ENCODE measurements around the gene EEF2K.
A peak's percentile ranks its signal among the peaks of the same experiment; 100 is the strongest.
"Not testable (repeated sequence)": the region's sequence is repeated elsewhere in the genome, so short reads cannot be mapped to it uniquely, and the experiment has no call there.

Gene EEF2K

DNA sequence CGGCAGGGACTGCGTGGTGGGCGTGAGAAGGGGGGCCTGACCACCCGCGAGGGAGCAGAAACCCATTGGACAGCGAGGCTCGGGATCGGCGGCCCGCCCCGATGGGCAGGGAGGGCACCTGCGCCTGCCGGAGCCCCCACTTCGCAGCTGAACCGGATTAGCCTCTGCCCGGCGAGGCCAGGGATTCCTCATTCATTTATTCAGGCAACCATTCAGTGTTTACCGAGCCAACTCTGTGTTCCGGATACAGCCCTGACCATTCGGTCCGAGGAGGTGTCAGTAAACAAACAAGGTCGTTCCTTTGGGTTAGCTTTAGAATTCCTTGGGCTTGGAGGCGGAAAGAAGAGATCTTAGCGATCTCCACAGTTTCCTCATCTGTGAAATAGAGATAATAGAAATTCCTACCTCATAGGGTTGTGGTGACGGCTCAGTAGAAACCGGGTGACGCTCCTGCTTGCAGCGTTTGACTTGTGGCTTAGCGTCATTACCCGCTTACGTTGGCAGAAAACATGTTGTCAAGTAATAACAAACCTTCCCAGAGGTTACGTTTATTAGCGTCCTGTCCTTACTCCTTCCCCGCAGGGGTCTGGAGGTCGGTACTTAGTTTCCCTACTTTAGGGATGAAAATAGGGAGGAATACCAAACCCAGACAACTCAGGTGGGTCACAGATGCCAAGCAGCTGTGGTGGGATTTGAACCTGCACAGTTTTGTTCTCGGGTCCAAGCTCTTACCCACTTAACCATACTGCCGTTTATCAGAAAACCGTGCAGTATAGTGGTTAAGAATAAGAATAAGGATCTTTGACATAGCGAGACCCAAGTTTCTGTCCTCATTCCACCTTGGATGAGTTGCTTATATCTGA is 92.0 kb downstream of the EEF2K start:
- DNase-seq: peak; percentile 91

DNA sequence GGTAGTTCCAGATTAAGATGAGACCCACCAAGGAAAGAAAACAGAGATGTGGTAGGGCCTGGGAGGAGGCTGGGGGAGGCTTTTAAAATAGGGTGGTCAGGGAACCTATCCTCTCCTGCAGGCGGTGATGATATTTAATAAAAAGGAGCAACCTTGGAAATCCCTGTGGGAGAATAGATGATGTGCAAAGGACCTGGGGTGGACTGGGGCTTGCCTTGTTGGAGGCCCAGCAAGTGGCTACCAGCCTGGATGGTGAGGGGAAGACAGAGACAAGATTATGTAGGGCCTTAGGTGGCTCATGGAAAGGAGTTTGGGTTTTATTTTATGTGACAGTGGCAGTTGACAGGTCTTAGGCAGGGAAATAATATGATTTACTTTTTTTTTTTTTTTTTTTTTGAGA is 93.0 kb downstream of the EEF2K start:
- DNase-seq: no peak

DNA sequence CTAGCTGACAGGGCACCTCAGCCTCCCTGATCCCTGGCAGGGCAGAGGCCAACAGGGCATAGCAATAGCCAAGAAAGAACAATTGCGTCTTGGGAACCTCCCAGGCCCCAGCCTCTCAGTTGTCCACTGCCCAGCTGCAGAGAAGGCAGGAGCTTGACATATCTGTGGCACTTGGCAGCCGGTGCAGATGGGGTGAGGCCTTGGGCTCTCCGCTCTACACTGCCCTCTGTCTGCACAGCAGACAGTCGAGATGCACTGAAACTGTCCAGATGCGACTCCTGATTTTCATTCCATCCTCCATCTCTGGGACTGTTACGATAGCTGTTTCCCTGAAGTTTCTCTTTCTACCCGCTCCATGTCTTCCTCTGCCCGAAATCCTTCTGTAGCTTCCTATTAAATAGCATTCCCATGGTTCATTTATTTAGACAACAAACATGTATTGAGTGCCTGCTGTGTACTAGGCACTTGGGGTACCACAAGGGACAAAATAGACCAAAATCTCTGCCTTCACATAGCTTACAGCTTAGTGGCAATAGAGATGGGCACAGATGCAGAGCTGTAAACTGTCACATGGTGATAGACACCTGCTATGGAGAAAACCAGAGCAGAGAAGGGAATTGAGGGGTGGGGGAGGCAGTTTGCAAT is 94.5 kb downstream of the EEF2K start:
- DNase-seq: peak; percentile 32

DNA sequence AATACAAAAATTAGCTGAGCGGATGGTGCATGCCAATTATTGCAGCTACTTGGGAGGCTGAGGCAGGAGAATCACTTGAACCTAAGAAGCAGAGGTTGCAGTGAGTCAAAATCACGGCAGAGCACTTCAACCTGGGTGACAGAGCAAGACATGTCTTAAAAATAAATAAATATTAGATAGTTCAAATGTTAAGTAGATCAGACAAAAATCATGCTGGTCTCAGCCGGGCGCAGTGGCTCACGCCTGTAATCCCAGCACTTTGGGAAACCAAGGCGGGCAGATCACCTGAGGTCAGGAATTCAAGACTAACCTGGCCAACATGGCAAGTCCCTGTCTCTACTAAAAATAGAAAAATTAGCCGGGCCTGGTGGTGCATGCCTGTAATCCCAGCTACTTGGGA is 95.3 kb downstream of the EEF2K start:
- DNase-seq: not testable (repeated sequence)

DNA sequence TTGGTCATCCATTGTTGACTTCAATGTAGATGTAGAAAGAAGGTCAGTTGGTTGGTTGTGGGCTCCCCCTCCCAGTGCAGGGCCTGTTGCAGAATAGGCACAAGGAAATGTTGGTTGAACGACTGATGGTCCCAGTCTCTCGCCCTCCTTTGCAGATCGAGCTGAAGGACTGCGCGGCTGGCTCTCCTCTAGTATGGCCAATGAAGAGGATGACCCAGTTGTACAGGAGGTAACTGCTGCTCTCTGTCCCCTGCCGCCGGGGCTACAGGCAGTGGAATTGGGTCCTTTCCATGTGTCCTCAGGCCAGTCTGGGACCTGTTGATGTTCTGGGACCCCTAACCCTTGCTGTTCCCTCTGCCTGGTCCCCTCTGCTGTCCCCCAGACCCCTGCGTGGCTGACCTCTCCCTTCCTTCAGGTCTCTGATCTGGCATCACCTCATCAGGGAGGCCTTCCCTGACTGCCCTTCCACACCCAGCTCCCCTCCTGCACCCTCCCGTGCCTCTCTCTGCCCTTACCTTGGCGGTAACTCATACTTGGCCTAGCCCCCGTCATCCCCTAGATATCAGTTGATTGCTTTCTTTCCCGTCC is 96.8 kb downstream of the EEF2K start:
- no peak for DNase-seq

DNA sequence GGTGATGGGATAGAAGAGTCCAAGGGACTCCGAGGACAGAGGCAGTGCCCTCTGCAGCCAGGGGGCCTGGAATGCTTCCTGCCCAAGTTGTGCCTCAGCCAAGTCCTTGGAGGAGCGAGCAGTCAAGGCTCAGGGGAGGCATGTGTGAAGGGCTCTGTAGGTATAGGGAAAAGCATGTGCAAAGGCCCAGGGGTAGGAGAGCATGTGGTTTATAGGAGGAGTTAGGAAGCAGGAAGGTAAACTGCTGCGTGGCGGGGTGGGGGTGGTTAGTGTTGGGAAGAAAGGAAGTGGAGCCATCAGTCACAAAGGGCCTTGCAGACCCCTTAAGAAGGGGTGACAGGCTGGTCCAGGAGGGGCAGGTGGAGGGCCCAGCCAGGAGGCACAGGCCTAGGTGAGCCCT is 98.3 kb downstream of the EEF2K start:
- no peak for DNase-seq

DNA sequence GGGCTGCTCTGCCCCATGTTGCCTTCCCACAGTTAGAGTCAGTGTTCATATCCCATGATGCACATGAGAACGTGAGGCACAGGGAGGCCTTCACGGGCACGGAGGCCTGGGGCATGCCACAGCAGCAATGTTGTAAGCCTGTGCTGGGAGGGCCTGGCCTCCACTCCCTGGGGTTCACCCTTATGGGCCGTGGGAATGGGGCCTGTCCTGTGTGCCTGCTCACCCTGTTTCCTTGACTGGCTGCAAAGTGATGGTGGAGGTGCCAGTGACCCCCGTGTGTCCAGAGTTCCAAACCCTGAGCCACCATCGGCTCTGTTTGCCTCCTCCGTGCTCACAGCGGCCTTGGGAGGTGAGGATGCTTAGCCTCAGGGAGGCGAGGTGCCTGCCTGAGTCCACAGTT is 100.7 kb downstream of the EEF2K start:
- no peak for DNase-seq

DNA sequence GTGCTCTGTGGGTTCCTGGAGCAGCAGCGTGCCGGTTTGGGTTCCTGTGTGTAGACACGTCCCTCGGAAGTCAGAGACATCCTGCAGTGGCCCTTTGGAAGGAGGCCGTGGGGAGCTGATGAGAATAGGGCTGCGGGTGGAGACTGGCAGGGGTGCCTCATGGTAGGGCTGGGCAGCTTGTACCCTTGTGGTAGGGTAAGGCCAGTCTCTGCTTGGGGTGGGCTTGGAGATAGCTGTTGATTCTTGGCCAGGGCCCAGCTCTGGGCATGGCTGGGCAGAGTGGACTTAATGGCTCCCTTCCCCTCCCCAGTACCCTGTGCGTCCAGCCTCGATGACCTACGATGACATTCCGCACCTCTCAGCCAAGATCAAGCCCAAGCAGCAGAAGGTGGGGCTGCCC is 101.8 kb downstream of the EEF2K start:
- no peak for DNase-seq

DNA sequence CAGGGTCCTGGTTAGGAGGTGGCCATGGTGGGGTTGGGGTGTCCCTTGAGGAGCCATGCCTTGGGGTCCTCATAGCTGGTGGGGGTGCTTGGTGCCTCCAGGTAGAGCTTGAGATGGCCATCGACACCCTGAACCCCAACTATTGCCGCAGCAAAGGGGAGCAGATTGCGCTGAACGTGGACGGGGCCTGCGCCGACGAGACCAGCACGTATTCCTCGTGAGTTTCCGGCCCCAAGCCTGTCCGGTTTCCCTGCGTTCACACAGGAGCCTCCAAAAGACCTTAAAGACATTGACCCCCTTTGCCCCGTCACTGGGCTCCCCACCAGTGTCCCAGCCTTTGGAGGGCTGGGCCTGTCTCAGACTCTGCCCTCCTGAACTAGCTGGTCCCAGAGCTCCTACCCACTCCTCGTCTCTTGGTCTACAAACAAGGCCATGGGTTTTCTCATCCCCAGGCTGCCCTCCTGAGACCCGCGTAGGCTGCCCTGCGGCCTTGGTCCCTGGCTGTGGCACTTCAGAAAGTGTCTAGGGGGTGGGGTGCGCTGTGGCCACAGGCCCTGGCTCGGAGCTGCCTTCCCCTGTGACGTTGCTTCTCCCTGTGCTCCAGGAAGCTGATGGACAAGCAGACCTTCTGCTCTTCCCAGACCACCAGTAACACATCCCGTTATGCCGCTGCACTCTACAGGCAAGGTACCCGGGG is 102.9 kb downstream of the EEF2K start:
- DNase-seq: no peak

DNA sequence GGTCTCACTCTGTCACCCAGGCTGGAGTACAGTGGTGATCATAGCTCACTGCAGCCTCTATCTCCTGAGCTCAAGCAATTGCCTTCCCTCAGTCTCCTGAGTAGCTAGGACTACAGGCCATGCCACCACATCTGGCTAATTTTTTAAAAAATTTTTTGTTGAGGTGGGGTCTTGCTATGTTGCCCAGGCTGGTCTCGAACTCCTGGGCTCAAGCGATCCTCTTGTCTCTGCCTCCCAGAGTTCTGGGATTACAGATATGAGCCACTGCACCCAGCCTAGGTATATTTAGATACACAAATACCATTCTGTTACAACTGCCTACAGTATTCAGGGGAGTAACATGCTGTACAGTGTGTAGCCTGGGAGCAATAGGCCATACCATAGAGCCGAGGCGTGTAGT is 105.4 kb downstream of the EEF2K start:
- DNase-seq: no peak

DNA sequence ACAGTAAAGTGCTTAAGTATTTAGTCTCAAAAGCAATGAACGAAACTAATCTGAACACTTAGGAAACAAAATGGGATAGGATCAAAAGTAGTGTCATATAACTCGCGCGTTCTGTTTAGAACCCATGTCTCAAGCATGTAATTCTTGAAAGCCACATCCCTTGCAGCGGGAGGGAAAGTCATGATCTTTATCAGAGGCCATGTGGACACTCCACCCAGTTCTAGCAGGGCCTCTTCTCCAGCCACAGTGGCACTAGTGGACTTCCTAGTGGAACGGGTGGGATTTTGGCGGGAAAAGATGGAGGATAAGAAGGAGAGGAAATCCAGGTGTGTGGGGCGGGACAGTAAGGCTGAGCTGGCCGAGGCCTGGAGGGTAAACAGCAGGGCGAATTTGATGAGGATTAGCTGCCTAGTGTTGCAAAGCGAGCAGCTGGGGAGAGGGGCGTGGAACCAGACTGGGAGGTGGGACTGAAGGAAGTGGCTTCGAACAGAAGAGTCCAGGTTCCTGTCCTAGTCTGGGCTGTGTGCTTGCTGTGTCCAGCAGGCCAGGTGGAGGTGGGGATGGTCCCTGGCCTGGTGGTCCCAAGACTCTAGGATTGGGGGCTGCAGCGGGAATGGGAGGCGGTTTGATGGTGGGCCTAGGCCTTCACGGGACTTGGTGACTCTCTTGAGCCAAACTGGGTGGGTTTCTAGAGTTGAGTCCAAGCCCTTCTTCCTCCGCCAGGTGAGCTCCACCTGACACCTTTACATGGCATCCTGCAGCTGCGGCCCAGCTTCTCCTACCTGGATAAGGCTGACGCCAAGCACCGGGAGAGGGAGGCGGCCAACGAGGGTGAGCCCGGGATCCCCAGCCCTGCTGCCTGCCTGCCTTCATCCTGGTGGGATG is 107.1 kb downstream of the EEF2K start:
- no peak for DNase-seq

DNA sequence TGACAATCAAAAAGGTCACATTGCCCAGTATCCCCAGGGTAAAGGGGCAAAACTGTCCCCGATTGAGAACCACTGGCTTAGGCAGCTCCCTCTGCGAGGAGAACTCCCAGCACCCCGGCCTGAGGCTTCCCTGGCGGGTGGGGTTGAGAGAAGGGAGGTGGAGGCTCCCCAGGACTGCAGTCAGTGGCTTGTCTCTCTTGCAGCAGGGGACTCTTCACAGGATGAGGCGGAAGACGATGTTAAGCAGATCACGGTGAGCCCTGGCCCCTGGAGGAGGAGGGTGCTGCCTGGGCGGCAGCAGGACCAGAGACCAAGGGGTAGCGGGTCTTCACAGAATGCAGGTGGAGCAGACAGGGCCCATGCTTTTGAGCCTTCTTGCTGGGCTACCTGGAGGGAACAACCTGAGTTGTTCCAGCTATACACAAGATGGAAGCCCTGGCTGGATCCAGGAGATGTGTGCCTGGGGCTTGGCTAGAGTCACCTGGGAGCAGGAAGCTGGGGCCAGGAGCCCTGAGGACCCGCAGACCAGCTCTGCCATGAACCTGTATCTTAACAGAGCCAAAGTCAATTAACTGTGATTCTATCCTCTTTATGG is 107.9 kb downstream of the EEF2K start:
- no peak for DNase-seq

DNA sequence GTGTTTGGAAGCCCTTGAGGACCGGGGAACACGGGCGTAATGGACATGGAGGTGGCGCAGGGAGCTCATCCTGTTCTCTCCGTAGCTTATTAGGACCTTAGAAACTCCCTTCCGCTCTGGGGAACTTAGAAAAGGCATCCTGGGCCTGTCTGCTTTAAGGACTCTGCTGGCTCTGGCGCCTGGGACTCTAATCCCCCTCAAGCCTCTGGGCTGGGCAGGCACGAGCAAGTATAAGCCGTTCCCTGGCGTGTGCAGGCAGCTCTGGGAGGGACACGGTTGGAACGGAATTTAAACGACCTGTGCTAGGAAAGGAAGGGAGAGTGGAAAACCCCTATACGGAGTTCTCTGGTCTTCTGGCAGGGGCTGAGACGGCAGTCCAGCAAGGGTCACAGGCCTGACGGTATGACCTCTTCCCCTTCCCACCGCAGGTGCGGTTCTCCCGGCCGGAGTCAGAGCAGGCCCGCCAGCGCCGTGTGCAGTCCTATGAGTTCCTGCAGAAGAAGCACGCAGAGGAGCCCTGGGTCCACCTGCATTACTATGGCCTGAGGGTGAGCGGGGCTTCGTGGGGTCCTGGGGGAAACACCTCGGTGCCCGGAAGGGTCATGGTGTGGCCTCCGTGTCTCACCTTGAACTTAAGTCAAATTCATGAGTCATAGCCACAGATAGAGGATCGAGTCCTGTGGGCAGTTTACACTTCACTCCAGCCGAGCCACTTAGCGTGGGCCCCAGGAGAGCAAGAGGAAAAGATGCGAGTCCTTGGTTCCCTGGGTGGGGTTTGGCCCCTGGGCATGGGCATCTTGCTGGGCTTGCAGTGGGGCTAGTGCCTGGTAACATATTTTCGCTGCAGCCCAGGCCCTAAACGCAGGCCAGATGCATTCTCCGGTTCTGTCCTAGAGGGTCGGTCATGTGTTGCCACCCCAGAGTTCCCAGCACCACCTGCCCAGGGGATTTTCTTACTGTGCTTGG is 108.9 kb downstream of the EEF2K start:
- DNase-seq: no peak

DNA sequence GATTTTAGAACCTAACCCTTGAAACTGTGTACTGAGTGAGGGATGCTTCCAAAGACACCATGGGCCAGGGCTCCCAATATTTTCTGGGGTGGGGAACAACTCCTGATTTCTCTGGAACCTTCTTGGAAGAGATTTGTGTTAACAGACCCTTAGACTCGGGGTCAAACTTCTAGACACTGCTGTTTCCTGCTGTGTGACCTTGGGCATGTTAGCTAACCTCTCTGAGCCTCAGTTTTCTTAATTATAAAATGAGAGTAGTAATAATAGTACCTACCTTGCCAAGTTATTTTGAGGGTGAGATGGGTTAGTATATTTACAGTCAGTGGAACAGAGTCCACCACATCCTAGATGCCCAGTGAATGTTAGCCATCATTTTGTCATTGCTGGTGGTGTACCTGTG is 109.9 kb downstream of the EEF2K start:
- no peak for DNase-seq

DNA sequence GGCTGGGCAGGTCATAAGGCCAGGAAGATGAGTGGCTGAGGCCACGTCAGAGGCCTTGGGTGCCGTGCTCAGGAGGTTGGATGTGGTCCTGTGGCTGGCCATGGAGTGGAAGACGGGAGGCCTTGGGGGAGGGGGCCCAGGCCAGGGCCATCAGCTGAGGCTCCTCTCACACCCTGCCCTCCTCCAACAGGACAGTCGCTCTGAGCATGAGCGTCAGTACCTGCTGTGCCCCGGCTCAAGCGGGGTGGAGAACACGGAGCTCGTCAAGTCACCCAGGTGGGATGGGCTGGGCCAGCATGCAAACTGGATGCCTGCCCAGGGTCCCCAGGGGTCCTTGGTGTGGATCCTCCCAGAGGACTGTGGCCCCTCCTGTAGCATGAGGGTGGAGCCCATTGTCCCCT is 110.3 kb downstream of the EEF2K start:
- no peak for DNase-seq

DNA sequence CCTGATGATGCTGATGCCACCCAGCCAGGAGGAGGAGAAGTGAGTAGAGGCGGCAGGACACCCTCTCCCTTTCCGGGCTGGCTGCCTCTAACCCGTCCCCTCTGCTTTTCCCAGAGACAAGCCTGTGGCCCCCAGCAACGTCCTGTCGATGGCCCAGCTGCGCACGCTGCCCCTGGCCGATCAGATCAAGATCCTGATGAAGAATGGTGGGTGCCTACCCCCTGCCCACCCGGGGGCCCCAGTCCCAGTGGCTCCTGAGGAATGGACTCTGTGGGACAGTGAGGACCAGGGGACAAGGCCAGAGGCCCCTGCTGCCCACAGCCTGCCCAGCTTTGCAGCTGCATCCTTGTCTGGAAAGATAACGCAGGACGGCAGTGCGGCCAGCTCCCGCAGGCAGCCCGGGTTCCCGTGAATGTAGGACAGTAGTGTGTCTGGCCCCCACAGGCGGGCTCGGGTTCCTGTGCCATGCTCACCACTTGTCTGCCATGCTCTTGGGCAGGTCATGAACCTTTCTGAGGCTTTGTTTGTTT is 111.0 kb downstream of the EEF2K start:
- no peak for DNase-seq

DNA sequence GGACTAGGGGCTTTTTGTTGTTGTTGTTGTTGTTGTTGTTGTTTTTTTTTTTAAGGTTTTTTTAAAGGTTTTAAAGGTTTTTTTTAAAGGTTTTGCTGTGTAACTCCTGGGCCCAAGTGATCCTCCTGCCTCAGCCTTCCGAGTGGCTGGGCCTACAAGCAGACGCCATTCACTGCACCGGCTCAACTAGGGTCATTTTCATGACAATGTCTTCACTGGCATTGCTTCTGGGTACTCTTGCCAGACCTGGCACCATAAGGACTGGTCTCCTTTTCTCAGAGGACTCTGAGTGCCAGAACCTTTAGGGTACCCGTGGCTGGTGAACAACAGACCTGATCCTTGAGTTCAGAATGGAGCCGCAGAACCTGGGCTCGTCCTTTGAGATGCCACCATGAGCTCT is 111.5 kb downstream of the EEF2K start:
- DNase-seq: no peak

DNA sequence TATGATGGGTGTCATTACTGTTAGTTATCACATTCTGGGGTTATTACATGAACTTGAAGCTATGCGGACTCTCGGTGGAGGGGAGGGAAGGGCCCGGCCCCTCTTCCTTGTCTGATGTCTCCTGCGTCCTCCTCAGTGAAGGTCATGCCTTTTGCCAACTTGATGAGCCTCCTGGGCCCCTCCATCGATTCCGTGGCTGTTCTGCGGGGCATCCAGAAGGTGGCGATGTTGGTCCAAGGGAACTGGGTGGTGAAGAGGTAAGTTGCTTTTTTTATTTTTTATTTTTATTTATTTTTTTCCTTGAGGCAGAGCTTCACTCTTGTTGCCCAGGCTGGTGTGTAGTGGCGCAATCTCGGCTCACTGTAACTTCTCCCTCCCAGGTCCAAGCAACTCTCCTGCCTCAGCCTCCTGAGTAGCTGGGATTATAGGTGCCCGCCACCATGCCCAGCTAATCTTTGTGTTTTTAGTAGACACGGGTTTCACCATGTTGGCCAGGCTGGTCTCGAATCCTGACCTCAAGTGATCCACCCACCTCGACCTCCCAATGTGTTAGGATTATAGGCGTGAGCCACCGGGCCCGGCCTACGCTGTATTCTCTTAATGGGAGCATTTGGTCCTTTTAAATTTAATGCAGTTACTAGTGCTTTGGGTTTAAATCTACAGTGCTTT is 112.7 kb downstream of the EEF2K start:
- no peak for DNase-seq

DNA sequence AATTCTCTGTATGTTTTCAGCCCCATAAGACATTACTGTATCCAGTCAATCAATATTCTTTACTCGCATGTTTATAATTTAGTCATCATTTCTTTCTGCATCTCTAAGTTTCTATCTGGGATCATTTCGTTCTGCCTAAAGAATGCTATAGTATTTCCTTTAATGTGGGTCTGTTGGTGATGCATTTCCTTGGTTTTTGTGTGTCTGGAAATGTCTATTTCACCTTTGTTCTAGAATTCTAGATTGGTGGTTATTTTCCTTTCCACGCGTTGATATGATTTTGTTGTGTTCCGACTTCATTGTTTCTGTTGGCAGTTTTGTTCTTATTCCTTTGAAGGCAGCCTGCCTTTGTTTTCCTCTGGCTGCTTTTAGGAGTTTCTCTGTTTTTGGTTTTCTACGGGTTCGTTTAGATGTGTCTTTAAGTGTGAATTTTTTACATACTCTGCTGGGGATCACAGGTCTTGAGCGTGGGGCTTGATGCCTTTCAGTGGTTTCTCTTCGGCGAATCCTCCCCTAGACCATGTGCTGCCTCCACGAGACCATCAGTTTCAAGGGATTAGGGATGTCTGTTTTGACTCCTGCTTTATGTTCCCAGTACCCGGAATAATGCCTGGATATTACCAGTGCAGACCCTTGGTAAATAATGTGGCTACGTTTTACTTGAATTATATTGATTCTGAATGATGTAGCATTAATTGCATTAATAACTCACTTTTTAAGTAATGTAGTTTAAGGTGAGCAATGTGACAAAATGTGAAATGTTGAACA is 114.7 kb downstream of the EEF2K start:
- DNase-seq: no peak

Data from DMS153 (cell line).